Measurements from ENCODE around the gene FBXO24. TPM values are rescaled to one million over a fixed set of nuclear protein-coding genes. Genes with fewer than 3 reads are reported as not detected.

The FBXO24 gene
- total RNA-seq, 4 donors from 2014 or later: 2.9 to 4.9 TPM; not detected in 2

DNA sequence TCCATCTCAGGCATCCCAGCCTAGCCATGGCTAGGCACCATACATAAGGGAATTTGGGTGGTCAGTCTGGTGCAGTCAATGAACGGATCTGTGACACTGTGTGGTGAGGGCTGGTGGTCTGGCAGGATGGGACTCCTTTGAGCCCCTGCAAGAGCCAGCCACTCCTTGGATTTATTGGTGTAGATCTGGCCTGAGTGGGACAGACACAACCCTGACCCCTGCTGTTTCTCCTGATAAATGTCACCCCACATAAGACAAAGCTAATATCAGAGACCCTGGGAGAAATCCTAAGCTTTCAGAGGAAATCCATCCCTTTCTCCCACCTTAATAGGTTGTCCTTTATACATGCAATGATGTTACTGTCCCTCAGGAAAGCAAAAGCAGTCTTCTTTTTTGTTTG, 2.3 kb downstream of the FBXO24 start:
- no peaks in the 10 kb centered on the region for H3K36me3 ChIP-seq
- no peak overlapping the region for H3K27ac ChIP-seq
- H3K9me3 ChIP-seq: no peaks in the 10 kb centered on the region
- TF ChIP-seq, protein P1, sequence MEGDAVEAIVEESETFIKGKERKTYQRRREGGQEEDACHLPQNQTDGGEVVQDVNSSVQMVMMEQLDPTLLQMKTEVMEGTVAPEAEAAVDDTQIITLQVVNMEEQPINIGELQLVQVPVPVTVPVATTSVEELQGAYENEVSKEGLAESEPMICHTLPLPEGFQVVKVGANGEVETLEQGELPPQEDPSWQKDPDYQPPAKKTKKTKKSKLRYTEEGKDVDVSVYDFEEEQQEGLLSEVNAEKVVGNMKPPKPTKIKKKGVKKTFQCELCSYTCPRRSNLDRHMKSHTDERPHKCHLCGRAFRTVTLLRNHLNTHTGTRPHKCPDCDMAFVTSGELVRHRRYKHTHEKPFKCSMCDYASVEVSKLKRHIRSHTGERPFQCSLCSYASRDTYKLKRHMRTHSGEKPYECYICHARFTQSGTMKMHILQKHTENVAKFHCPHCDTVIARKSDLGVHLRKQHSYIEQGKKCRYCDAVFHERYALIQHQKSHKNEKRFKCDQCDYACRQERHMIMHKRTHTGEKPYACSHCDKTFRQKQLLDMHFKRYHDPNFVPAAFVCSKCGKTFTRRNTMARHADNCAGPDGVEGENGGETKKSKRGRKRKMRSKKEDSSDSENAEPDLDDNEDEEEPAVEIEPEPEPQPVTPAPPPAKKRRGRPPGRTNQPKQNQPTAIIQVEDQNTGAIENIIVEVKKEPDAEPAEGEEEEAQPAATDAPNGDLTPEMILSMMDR (IDR thresholded peaks at IDR 0.05): peak in 2 of 4 experiments; percentile 21 to 22
- TF ChIP-seq POLR2A (IDR thresholded peaks at IDR 0.05): no peak
- intact Hi-C loops (cut with DNase I; ENCODE audit: low total_unique reads): loop anchor here (10.0 kb wide), 1 partner anchor 86 kb away; the partner anchor contains the start of gene GNB2
- DNase-seq: no peak
- H3K27me3 ChIP-seq: no peaks in the 10 kb centered on the region
- H3K4me3 ChIP-seq: no peak overlapping the region
- H3K4me1 ChIP-seq: peaks cover 6 to 17% of the 10 kb centered on the region in 2 donors

DNA sequence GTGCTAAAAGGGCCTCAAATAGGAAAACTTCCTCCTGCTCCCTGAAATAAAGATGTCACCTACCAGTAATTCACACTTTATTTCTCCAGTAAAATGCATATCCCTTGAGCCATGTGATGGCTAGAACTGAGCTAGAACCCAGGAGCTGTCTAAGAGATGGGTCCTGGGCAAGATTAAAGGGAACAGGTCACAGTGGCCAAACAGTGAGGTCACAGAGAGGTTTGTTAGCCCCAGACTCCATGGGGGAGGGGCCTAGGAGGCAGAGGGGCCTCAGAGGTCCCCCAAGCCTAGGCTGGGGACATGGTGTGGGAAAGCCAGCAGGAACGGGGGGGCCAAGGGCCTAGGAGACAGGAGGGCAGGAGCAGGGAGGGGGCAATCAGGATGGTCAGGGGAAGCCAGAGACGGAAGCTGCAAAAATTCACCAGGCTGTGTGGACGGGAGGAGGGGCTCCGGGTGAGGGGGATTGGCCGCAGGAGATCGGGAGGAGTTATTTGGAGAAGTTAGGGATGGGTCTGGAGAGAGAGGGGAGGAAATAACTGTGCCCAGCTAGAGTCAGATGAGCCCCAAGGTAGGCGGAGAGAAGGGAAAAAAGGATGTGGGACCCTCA, 3.3 kb downstream of the FBXO24 start:
- Histone ChIP-seq H3K27me3 (no peaks in the 10 kb centered on the region), H3K9me3 (no peaks in the 10 kb centered on the region), H3K27ac (peak overlapping the region; percentile 57 to 66), H3K4me1 (peaks cover 4 to 9% of the 10 kb centered on the region in 2 donors), H3K4me3 (no peak overlapping the region), H3K36me3 (no peaks in the 10 kb centered on the region)
- DNase-seq: no peak
- intact Hi-C loops (cut with DNase I; ENCODE audit: low total_unique reads): loop anchor here (10.0 kb wide), 1 partner anchor 85 kb away; the partner anchor contains the start of gene GNB2
- no peak for TF ChIP-seq POLR2A (IDR thresholded peaks at IDR 0.05)
- TF ChIP-seq, protein P1 (IDR thresholded peaks at IDR 0.05): no peak

DNA sequence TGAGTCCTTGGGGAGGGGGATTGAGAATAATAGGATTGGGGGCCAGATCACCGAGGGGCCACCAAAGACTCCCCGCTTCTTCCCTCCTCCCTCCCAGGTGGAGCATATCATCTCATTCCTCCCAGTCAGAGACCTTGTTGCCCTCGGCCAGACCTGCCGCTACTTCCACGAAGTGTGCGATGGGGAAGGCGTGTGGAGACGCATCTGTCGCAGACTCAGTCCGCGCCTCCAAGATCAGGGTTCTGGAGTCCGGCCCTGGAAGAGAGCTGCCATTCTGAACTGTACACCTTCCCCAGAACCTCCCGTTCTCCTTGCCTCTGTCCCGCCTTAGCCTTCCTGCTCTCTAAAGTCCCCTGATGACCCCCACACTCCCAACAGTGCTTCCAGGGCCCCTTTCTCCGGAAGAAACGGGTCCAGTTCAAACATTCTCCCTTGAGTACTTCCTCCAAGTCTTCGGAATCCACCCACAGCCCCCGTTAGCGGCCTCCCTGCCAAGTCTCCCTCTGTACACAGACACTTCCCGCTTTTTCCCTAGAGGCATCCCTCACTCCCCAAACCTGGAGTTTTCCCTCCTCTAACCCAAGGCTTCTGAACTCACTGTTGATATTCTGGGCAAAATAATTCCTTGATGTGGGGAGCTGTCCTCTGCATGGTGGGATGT, 4.1 kb downstream of the FBXO24 start:
- Histone ChIP-seq H3K27me3 (no peaks in the 10 kb centered on the region), H3K27ac (peak overlapping the region; percentile 57 to 66), H3K4me3 (no peak overlapping the region), H3K9me3 (no peaks in the 10 kb centered on the region), H3K4me1 (peaks cover 0 to 1% of the 10 kb centered on the region in 2 donors), H3K36me3 (no peaks in the 10 kb centered on the region)
- intact Hi-C loops (cut with DNase I; ENCODE audit: low total_unique reads): no loop called here
- peak in 1 of 2 donors; percentile 52 for DNase-seq
- TF ChIP-seq POLR2A (IDR thresholded peaks at IDR 0.05): no peak
- TF ChIP-seq, protein P1 (IDR thresholded peaks at IDR 0.05): no peak

DNA sequence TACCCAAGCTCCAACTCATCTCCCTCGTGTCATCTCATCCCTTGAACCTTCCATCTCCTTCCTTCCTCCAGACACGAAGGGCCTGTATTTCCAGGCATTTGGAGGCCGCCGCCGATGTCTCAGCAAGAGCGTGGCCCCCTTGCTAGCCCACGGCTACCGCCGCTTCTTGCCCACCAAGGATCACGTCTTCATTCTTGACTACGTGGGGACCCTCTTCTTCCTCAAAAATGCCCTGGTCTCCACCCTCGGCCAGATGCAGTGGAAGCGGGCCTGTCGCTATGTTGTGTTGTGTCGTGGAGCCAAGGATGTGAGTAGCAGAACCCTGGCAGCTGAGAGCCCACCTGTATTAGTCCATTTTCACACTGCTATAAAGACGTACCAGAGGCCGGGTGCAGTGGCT, 5.5 kb downstream of the FBXO24 start:
- Histone ChIP-seq H3K27me3 (no peaks in the 10 kb centered on the region), H3K27ac (no peak overlapping the region), H3K36me3 (no peaks in the 10 kb centered on the region), H3K4me1 (no peaks in the 10 kb centered on the region), H3K9me3 (no peaks in the 10 kb centered on the region), H3K4me3 (no peak overlapping the region)
- intact Hi-C loops (cut with DNase I; ENCODE audit: low total_unique reads): no loop called here
- DNase-seq: no peak
- TF ChIP-seq, protein P1 (IDR thresholded peaks at IDR 0.05): no peak
- TF ChIP-seq POLR2A (IDR thresholded peaks at IDR 0.05): no peak

DNA sequence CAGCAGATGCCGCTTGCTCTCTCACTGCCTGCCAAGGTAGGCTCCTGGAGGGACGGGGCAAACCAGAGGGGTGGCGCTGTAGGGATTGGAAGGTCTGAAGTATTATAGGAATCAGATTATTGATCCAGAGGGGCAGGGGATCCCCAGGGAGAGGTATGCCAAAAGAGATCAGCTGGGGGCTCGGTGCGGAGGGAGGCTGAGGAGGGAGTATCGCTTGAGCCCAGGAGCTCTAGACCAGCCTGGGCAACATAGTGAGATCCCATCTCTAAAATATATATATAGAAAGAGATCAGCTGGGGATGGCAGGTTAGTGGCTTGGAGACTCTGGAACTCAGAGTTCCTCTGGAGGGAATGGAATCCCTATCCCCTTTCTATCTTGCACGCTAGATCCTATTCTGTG, 9.1 kb downstream of the FBXO24 start:
- H3K9me3 ChIP-seq: no peaks in the 10 kb centered on the region
- H3K4me1 ChIP-seq: no peaks in the 10 kb centered on the region
- DNase-seq: no peak
- no peak overlapping the region for H3K4me3 ChIP-seq
- H3K27me3 ChIP-seq: no peaks in the 10 kb centered on the region
- no peak overlapping the region for H3K27ac ChIP-seq
- intact Hi-C loops (cut with DNase I; ENCODE audit: low total_unique reads): no loop called here
- H3K36me3 ChIP-seq: no peaks in the 10 kb centered on the region
- TF ChIP-seq POLR2A (IDR thresholded peaks at IDR 0.05): no peak
- TF ChIP-seq, protein P1 (IDR thresholded peaks at IDR 0.05): no peak
